GM12873 (cell line): ENCODE data around the gene MAG.

Experiments
- CTCF ChIP-seq: IDR thresholded peaks from 2 replicates; pipeline ENCODE4 v1.5.1; 2012; ENCODE audit warnings: low read depth, mild to moderate bottlenecking, moderate library complexity, low read length, control low read depth; ENCODE audit not compliant: insufficient read depth; ENCODE audit errors: missing control alignments

The MAG gene

GRCh38 chr19:35306473-35307246 lies 14.7 kb downstream of the MAG start:
- peak; percentile 65 for TF ChIP-seq CTCF

DNA sequence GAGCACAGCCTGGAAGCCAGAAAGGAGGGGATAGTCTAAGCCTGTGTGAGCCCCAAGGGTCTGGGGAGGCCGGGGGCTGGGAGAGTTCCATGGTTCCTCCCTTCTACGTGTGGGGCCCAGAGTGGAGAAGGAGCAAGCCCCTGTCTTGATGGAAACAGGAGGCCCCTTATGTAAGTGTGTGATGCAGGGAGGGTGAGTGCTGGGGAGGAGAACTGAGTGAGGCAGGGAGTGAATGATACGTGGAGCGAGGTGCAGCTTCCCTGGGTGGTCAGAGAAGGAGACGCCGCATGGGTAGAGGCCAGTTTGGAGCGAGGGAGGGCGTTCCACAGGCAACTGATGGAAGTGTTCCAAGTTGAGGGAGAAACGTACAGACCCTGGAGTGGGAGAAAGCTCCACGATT lies 16.0 kb downstream of the MAG start:
- TF ChIP-seq CTCF, result no peak

- TF ChIP-seq CTCF, result no peak
Measured at GRCh38 chr19:35308910-35309309, 16.9 kb downstream of the MAG start.

DNA sequence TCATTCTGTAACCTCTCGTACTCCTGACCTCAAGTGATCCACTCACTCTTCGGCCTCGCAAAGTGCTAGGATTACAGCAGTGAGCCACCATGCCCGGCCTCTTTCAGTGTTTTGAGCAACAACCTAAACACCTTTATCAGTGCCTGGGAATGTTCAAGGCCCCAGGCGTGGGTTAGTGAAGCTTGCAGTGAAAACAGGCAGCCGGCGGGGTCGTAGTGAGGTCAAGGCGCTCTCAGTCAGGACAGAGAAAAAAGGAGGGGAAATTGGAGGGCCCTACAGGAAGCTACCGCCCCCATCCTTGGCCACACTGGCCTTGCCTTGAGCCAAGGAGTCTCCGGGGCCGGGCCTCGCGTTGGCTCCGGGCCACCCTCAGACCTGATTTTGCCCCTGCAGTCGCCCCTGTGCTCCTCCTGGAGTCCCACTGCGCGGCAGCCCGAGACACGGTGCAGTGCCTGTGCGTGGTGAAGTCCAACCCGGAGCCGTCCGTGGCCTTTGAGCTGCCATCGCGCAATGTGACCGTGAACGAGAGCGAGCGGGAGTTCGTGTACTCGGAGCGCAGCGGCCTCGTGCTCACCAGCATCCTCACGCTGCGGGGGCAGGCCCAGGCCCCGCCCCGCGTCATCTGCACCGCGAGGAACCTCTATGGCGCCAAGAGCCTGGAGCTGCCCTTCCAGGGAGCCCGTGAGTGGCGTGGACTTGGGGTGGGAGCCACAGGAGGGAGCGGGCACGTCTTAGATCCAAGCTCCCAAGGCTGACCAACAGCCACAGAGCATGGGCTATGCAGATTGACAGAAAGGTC lies 17.7 kb downstream of the MAG start:
- TF ChIP-seq CTCF, result no peak

GRCh38 chr19:35310331-35310730 lies 18.4 kb downstream of the MAG start:
- TF ChIP-seq CTCF, result no peak

- no peak for TF ChIP-seq CTCF
Measured at GRCh38 chr19:35310811-35311465, 19.0 kb downstream of the MAG start.
